Activated naive CD4-positive, alpha-beta T cell treated with anti-CD3 and anti-CD28 coated beads for 36 hours (primary cell): ENCODE results near the gene TOX2. TPM values are rescaled to one million over a fixed set of nuclear protein-coding genes. Genes with fewer than 3 reads are reported as not detected.
A peak's percentile ranks its signal among the peaks of the same experiment; 100 is the strongest.

ENCODE experiments used
- CTCF ChIA-PET: fragments of 350-600 bp; sonication (Branson Sonifier 250); formaldehyde crosslinking; loops from one replicate; lab custom pipeline; 2021; ENCODE audit warnings: antibody characterized with exemption; lab: Charles Lee
- DNase-seq: peaks from one replicate; pipeline ENCODE4 v3.0.0-alpha.2; 2020
- H3K27ac Mint-ChIP-seq: one replicate; pipeline ENCODE4 v1.8.0; 2021; ENCODE audit warnings: mild to moderate bottlenecking, mixed read lengths
- H3K27me3 Mint-ChIP-seq: one replicate; pipeline ENCODE4 v1.8.0; 2021; ENCODE audit warnings: low read depth, mixed read lengths
- H3K36me3 Mint-ChIP-seq: one replicate; pipeline ENCODE4 v1.8.0; 2021; ENCODE audit warnings: low read depth, mixed read lengths
- H3K4me1 Mint-ChIP-seq: one replicate; pipeline ENCODE4 v1.8.0; 2021; ENCODE audit warnings: low read depth, mixed read lengths
- H3K4me3 Mint-ChIP-seq: one replicate; pipeline ENCODE4 v1.8.0; 2021; ENCODE audit warnings: mild to moderate bottlenecking, moderate library complexity, mixed read lengths
- H3K9me3 Mint-ChIP-seq: one replicate; pipeline ENCODE4 v1.8.0; 2021; ENCODE audit warnings: mixed read lengths
- intact Hi-C: fragments of 100-400 bp; cut with micrococcal nuclease; formaldehyde crosslinking; loops from one replicate; pipeline ENCODE4 v1.15.1; 2023
- total RNA-seq, 2 experiments: library from RNA; stranded (reverse); gene quantifications; one replicate each; pipeline ENCODE4 v1.2.3, GENCODE V29; 2021

The TOX2 gene
- total RNA-seq, 2 experiments from 2014 or later, result 1.2 to 1.6 TPM

- Mint-ChIP-seq H3K9me3 (no peaks in the 10 kb centered on the region), H3K27ac (no peak overlapping the region)
- CTCF ChIA-PET, result no interaction called here
These were observed 106.5 kb downstream of the TOX2 start for GRCh38 chr20:44021186-44021585.

GRCh38 chr20:44021900-44022299, 107.2 kb downstream of the TOX2 start:
- H3K27me3 Mint-ChIP-seq, result no peaks in the 10 kb centered on the region
- CTCF ChIA-PET, result interaction anchor here (1.1 kb wide), 1 partner anchor 98 kb away, joined by 3 read pairs; no protein-coding TSS in a partner anchor
- no peak overlapping the region for H3K4me3 Mint-ChIP-seq
- H3K9me3 Mint-ChIP-seq, result no peaks in the 10 kb centered on the region
- intact Hi-C loops, result no loop called here
- peaks cover 23% of the 10 kb centered on the region for H3K4me1 Mint-ChIP-seq
- H3K27ac Mint-ChIP-seq, result no peak overlapping the region
- DNase-seq, result no peak
- no peaks in the 10 kb centered on the region for H3K36me3 Mint-ChIP-seq

More at GRCh38 chr20:44021186-44021585, 106.5 kb downstream of the TOX2 start:
- Mint-ChIP-seq H3K27me3 (no peaks in the 10 kb centered on the region), H3K36me3 (no peaks in the 10 kb centered on the region), H3K4me1 (peaks cover 23% of the 10 kb centered on the region), H3K4me3 (no peak overlapping the region)
- intact Hi-C loops, result no loop called here
- no peak for DNase-seq

GRCh38 chr20:44022464-44022863, 107.8 kb downstream of the TOX2 start:
- intact Hi-C loops, result no loop called here
- CTCF ChIA-PET, result interaction anchor here (1.1 kb wide), 1 partner anchor 98 kb away, joined by 3 read pairs; no protein-coding TSS in a partner anchor
- no peak overlapping the region for H3K27ac Mint-ChIP-seq

GRCh38 chr20:44023515-44024371, 109.1 kb downstream of the TOX2 start:
- peaks cover under 1% of the 10 kb centered on the region for H3K27me3 Mint-ChIP-seq
- CTCF ChIA-PET, result interaction anchor here (0.6 kb wide), 1 partner anchor 604 kb away, joined by 7 read pairs; no protein-coding TSS in a partner anchor

More at GRCh38 chr20:44022464-44022863, 107.8 kb downstream of the TOX2 start:
- Mint-ChIP-seq H3K9me3 (no peaks in the 10 kb centered on the region), H3K4me3 (no peak overlapping the region), H3K27me3 (no peaks in the 10 kb centered on the region), H3K4me1 (peaks cover 23% of the 10 kb centered on the region), H3K36me3 (no peaks in the 10 kb centered on the region)
- no peak for DNase-seq

GRCh38 chr20:44024820-44025580, 110.3 kb downstream of the TOX2 start:
- H3K27ac Mint-ChIP-seq, result no peak overlapping the region
- intact Hi-C loops, result no loop called here
- H3K9me3 Mint-ChIP-seq, result no peaks in the 10 kb centered on the region
- CTCF ChIA-PET, result no interaction called here
- no peaks in the 10 kb centered on the region for H3K36me3 Mint-ChIP-seq
- no peak for DNase-seq
- peaks cover 28% of the 10 kb centered on the region for H3K4me1 Mint-ChIP-seq
- peaks cover 3% of the 10 kb centered on the region for H3K27me3 Mint-ChIP-seq
- H3K4me3 Mint-ChIP-seq, result no peak overlapping the region

More at GRCh38 chr20:44023515-44024371, 109.1 kb downstream of the TOX2 start:
- no peak for DNase-seq
- Mint-ChIP-seq H3K9me3 (no peaks in the 10 kb centered on the region), H3K4me3 (no peak overlapping the region), H3K27ac (no peak overlapping the region), H3K36me3 (no peaks in the 10 kb centered on the region), H3K4me1 (peaks cover 28% of the 10 kb centered on the region)
- intact Hi-C loops, result no loop called here

GRCh38 chr20:44025756-44026155, 111.1 kb downstream of the TOX2 start:
- H3K27ac Mint-ChIP-seq, result no peak overlapping the region
- H3K27me3 Mint-ChIP-seq, result peaks cover 3% of the 10 kb centered on the region
- no peak overlapping the region for H3K4me3 Mint-ChIP-seq
- peaks cover 27% of the 10 kb centered on the region for H3K4me1 Mint-ChIP-seq
- no peaks in the 10 kb centered on the region for H3K36me3 Mint-ChIP-seq
- no peaks in the 10 kb centered on the region for H3K9me3 Mint-ChIP-seq
- CTCF ChIA-PET, result interaction anchor here (0.7 kb wide), 1 partner anchor 23 kb away, joined by 3 read pairs; no protein-coding TSS in a partner anchor
- no peak for DNase-seq
- intact Hi-C loops, result no loop called here

GRCh38 chr20:44026647-44027342, 112.1 kb downstream of the TOX2 start:
- Mint-ChIP-seq H3K4me1 (peaks cover 23% of the 10 kb centered on the region), H3K4me3 (no peak overlapping the region), H3K9me3 (no peaks in the 10 kb centered on the region), H3K27me3 (peaks cover 3% of the 10 kb centered on the region), H3K27ac (no peak overlapping the region), H3K36me3 (no peaks in the 10 kb centered on the region)
- CTCF ChIA-PET, result interaction anchor here (0.9 kb wide), 1 partner anchor 163 kb away, joined by 3 read pairs; no protein-coding TSS in a partner anchor
- intact Hi-C loops, result no loop called here
- no peak for DNase-seq

GRCh38 chr20:44027343-44028002, 112.8 kb downstream of the TOX2 start:
- H3K36me3 Mint-ChIP-seq, result no peaks in the 10 kb centered on the region
- no peaks in the 10 kb centered on the region for H3K9me3 Mint-ChIP-seq
- no peak for DNase-seq
- CTCF ChIA-PET, result interaction anchor here (0.9 kb wide), 1 partner anchor 162 kb away, joined by 3 read pairs; no protein-coding TSS in a partner anchor
- H3K27ac Mint-ChIP-seq, result no peak overlapping the region
- H3K27me3 Mint-ChIP-seq, result peaks cover 3% of the 10 kb centered on the region
- H3K4me3 Mint-ChIP-seq, result no peak overlapping the region
- intact Hi-C loops, result loop anchor here (1.0 kb wide), 1 partner anchor 42 kb away; no protein-coding TSS in a partner anchor
- H3K4me1 Mint-ChIP-seq, result peaks cover 23% of the 10 kb centered on the region

- no peak overlapping the region for H3K4me3 Mint-ChIP-seq
- intact Hi-C loops, result loop anchor here (1.0 kb wide), 1 partner anchor 41 kb away; no protein-coding TSS in a partner anchor
- DNase-seq, result no peak
- H3K27me3 Mint-ChIP-seq, result peaks cover 3% of the 10 kb centered on the region
- CTCF ChIA-PET, result interaction anchor here (1.0 to 1.2 kb wide), 3 partner anchors 10 to 278 kb away, joined by 3 to 4 read pairs (median 4); no protein-coding TSS in a partner anchor
- no peaks in the 10 kb centered on the region for H3K36me3 Mint-ChIP-seq
- H3K4me1 Mint-ChIP-seq, result peaks cover 27% of the 10 kb centered on the region
- no peak overlapping the region for H3K27ac Mint-ChIP-seq
- H3K9me3 Mint-ChIP-seq, result no peaks in the 10 kb centered on the region
These were observed 113.5 kb downstream of the TOX2 start for GRCh38 chr20:44028003-44028730.

- CTCF ChIA-PET, result interaction anchor here (1.0 to 1.2 kb wide), 3 partner anchors 11 to 279 kb away, joined by 3 to 4 read pairs (median 4); no protein-coding TSS in a partner anchor
- Mint-ChIP-seq H3K9me3 (no peaks in the 10 kb centered on the region), H3K4me3 (no peak overlapping the region), H3K36me3 (no peaks in the 10 kb centered on the region), H3K4me1 (peaks cover 33% of the 10 kb centered on the region), H3K27me3 (peaks cover 3% of the 10 kb centered on the region), H3K27ac (peak overlapping the region; percentile 79)
- peak; percentile 60 for DNase-seq
- intact Hi-C loops, result loop anchor here (1.0 kb wide), 1 partner anchor 40 kb away; no protein-coding TSS in a partner anchor
These were observed 114.5 kb downstream of the TOX2 start for GRCh38 chr20:44028868-44029847.
